Epidermal melanocyte (primary cell): ENCODE measurements around the gene ALAD.
"Not testable (repeated sequence)": the region's sequence is repeated elsewhere in the genome, so short reads cannot be mapped to it uniquely, and the experiment has no call there.

Experiments used
- DNase-seq: peaks from one replicate; pipeline ENCODE4 v3.0.0; 2011; ENCODE audit warnings: low spot score; ENCODE audit not compliant: insufficient read length

Gene ALAD

GRCh38 chr9:113398796-113399195 is 2.3 kb downstream of the ALAD start:
- DNase-seq = no peak

- DNase-seq = no peak
Measured at GRCh38 chr9:113397203-113397631, 3.9 kb downstream of the ALAD start.

GRCh38 chr9:113395000-113395861 is 5.9 kb downstream of the ALAD start:
- DNase-seq = no peak

- no peak for DNase-seq
Measured at GRCh38 chr9:113393281-113393680, 7.8 kb downstream of the ALAD start.

GRCh38 chr9:113391917-113392316 is 9.2 kb downstream of the ALAD start:
- no peak for DNase-seq

- no peak for DNase-seq
Measured at GRCh38 chr9:113390192-113390960, 10.7 kb downstream of the ALAD start.

GRCh38 chr9:113389451-113389850 is 11.6 kb downstream of the ALAD start:
- DNase-seq = no peak

GRCh38 chr9:113388833-113389232 is 12.3 kb downstream of the ALAD start:
- DNase-seq = no peak

GRCh38 chr9:113387560-113388230 is 13.4 kb downstream of the ALAD start:
- no peak for DNase-seq

GRCh38 chr9:113386571-113387393 is 14.3 kb downstream of the ALAD start:
- DNase-seq = no peak

GRCh38 chr9:113381909-113382411 is 19.1 kb downstream of the ALAD start:
- DNase-seq = no peak

- DNase-seq = not testable (repeated sequence)
Measured at GRCh38 chr9:113381441-113381840, 19.6 kb downstream of the ALAD start.

- no peak for DNase-seq
Measured at GRCh38 chr9:113380869-113381378, 20.2 kb downstream of the ALAD start.

GRCh38 chr9:113379829-113380210 is 21.3 kb downstream of the ALAD start:
- DNase-seq = not testable (repeated sequence)

- not testable (repeated sequence) for DNase-seq
Measured at GRCh38 chr9:113379094-113379828, 21.8 kb downstream of the ALAD start.

- peak; percentile 90 for DNase-seq
Measured at GRCh38 chr9:113376634-113377567, 24.2 kb downstream of the ALAD start, which contains the start of gene HDHD3. HDHD3 (minus strand) TSS chr9:113376986; CDS start chr9:113374354, 2,632 bp downstream.

- no peak for DNase-seq
Measured at GRCh38 chr9:113375057-113376023, 25.7 kb downstream of the ALAD start.
